Stimulated activated CD4-positive, alpha-beta T cell treated with anti-CD3 and anti-CD28 coated beads, TNF-alpha, amount 100 ng/mL, for 48 hours (primary cell): ENCODE data around the gene MAP3K10.
"Not testable (repeated sequence)": the region's sequence is repeated elsewhere in the genome, so short reads cannot be mapped to it uniquely, and the experiment has no call there.

Source experiments
- DNase-seq, 3 donors: peaks; one replicate each; pipeline ENCODE4 v3.0.0-alpha.2; 2020; ENCODE audit warnings: low read depth in 3 of 3

MAP3K10 gene

DNA sequence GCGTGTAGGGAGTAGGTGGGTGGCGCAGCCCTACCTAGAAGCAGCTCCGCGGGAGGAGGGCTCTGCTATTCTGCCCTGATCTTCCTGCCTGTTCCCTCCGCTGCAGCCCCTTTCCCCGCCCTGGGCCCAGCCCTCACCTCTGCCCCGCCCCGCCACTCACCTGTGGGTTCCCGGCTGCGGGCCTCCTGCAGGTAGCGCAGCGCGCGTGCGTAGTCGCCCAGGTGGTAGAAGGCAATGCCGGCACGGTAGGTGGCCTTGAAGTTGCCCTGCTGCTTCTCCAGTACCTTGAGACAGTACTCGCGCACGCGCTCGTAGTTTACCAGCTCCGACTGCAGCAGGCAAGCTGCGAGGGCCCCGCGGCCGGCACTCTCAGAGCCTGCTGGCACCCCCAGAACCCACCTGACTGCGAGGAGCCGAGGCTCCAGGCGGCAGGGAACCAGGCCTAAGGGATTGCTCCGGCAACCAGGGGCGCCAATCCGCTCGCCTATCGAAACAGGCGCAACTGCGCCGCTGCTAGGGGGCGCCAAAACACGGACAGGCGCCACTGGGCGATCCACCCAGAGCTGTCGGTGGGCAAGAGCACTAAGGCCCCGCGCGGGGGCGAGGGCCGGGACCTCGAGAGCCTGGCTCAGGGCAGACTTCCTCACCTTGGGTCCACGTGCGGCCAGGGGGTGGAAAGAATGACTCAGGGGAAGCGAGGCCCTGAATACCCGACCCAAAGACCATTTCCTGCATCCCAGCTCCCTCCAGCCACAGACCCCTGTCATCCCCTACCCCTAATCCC, 26.0 kb downstream of the MAP3K10 start:
- no peak for DNase-seq

DNA sequence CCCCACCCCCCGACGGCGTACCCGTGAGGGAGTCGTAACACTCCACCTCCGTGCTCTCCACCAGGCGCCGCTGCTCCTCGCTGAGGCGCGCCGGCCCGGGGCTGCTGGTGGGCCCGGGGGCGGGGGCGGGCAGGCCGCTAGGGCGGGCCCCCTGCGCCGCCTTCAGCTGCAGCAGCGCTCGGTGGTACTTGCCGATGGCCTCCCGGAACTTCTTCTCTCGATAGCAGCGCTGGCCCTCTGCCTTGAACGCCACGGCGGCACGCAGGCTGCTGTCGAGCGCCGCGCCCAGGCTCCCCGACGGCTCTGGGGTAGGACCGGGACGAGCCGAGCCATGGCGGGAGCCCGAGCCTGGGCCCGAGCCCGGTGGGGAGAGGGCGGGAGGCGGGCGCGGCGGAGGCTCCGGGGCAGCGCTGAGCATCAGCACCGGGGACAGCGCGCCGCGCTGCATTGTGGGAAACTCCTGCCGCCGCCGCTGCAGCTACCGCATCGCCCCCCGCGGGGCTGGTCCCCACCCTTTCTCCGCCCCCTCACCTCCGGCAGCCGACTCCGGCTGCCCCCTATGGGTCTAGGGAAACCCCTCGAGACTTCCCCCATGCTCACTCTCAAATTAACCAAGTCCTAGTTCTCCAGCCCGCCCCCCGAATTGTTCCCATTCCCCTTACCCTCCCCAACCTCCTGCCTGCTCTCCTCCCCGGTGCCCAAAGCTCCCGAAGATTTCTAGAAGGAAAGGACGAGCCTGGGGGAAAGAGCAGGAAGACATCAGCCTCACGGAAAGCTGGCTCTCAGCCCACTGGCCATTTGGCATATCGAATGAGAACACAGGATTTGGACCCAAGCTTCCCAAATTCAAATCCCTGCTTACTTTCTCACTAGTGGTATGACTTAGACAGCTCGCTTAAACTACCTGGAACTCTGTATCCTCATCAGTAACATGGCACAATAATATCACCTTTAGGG, 27.0 kb downstream of the MAP3K10 start, which contains the start of gene TTC9B:
TSS of gene TTC9B (minus strand) at position 451 of the 957 bp plus-strand sequence. CDS start at position 448, 3 bp downstream.
- no peak for DNase-seq

DNA sequence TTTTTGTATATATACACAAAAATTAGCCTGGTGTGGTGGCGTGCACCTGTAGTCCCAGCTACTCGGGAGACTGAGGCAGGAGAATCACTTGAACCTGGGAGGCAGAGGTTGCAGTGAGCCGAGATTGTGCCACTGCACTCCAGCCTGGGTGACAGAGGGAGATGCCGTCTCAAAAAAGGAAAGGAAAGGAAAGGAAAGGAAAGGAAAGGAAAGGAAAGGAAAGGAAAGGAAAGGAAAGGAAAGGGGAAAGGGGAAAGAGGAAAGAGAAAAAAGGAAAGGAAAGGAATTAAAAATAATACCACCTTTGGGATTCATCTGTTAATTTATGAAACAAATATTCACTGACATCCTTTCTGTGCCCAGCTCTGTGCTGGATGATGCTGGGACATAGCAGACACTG, 27.8 kb downstream of the MAP3K10 start:
- DNase-seq = not testable (repeated sequence)

DNA sequence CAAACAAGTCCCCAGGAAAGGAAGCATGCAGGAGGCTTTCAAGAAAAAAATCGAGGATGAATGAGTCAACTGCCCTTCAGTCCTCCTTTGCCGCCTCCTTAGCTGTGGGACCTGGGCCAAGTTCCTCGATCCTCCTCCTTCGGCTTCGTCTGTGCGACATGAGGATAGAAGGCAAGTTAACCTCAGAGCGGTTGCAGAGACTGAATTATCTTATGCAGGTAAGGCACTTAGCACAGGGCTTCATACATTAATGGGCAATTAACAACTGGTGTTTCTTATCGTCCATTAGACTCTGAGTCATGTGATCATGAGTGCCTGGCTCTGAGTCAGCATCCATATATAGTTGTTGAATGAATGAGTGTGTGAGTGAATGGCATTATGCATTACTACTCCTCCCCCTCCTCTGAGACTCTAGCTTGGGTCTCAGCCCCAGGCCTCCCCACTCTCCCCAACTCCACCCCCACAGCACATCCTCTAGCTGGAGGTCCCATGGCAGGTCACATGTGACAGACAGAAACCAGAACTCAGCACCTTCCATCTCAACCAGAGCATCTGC, 28.6 kb downstream of the MAP3K10 start:
- DNase-seq = no peak

DNA sequence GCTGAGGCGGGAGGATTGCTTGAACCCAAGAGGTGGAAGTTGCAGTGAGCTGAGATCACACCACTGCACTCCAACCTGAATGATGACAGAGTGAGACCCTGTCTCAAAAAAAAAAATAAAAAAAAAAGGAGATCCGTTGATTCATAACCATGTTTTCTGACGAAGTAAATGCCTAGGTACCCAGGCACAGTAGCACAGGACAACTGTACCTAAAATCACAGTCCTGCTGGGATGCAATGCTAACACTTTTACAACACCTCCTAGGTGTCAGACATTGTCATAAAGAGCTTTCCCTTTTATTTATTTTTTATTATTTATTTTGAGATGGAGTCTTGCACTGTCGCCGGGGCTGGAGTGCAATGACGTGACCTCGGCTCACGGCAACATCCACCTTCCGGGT, 29.4 kb downstream of the MAP3K10 start:
- DNase-seq = no peak

DNA sequence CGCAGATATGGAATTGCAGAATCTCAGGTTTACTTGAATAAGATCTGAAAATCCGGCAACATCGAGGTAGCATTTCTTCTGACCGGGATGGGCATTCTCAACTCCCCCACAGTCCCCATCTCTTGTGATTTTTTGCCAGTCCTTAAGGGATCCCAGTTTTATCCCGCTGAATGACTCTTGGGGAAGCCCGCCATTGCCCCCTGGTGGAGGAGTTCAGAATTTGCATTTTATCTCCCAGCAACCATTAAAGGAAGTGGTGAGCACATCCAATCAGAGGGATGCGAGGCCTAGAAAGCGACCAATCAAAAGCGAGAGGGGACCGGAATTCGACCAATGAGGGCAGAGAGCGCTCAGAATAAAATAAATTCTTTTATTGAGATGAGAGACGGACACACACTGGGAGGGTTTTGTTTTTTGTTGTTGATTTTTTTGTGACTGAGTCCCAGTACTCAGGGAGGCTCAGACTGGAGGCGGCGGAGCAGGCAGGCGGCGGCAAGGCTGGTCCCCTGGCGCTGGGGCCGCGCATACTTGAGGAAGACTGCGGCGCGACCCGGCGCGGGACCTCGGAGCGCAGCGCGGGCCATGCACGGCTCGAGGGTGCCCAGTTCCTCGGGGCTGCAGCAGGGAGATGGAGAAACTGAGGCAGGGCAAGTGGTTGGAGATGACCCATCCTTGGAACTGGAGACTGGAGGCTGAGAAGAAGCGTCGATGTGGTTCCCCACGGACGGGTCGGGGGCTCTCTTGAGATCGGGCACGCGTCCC, 30.8 kb downstream of the MAP3K10 start:
- DNase-seq = peak; percentile 54 to 64 (median 60)

DNA sequence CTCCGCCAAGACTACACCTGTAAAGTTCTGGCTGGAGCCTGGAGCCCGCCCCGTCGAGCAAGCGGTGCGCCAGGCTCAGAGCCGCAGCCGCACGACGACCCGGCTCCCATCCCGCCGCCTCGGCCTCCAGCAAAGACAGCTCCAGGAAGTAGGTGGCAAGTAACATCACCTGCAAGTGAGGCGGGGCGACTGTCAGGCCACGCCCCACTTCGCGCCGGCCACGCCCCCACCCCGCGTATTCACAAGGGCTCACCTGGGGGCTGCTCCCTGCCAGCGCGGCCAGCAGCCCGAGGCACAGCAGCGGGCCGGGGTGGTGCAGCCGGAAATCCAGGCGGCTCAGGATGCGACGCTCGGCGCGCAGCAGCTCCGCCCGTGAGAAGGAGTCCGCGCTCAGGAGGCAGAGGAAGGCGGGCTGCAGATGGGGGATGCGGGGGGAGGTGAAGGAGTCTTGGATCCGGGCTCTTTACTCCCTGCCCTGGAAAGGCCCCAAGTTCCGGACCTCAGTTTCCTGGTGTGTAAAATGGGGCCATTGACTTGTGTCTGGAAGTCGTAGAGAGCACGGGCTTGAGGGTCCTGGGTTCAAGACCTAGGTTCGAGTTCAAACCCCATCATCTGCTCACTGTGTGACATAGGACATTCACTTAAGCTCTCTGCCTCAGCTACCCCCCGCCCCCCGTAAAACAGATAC, 32.1 kb downstream of the MAP3K10 start:
- DNase-seq = no peak

DNA sequence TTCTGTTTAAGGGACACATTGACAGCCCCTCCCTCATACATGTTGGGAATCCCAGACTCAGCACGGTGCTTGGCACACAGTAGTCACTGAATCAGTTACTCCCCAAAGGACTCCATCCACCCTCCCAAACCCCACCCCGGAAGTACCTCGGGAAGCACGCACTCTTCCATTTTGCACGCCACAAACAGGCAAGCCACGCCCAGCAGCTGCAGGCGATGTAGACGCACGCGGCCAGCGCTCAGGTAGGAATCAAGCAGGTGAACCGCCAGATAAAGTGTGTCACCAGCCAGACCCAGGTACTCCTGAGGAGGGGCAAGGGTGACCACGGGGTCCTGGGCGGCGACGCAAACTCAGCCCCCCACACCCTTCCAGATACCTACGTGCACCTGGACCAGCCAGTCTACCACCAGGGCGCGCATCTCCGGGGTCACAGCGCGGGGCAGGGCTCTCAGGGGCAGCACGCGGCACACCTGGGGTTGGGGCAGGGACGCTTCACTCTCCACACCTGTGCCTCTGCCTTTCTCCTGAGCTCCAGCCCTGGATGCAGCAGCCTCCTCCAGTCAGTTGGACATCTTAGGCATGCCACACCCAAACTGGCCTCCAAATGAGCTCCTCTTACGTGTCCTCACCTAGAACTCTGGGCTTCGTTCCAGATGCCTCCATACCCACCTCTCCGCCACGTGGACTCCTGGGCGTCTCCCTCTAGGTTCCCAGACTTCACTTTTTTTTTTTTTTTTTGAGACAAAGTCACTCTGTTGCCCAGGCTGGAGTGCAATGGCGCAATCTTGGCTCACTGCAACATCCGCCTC, 33.3 kb downstream of the MAP3K10 start:
- no peak for DNase-seq

DNA sequence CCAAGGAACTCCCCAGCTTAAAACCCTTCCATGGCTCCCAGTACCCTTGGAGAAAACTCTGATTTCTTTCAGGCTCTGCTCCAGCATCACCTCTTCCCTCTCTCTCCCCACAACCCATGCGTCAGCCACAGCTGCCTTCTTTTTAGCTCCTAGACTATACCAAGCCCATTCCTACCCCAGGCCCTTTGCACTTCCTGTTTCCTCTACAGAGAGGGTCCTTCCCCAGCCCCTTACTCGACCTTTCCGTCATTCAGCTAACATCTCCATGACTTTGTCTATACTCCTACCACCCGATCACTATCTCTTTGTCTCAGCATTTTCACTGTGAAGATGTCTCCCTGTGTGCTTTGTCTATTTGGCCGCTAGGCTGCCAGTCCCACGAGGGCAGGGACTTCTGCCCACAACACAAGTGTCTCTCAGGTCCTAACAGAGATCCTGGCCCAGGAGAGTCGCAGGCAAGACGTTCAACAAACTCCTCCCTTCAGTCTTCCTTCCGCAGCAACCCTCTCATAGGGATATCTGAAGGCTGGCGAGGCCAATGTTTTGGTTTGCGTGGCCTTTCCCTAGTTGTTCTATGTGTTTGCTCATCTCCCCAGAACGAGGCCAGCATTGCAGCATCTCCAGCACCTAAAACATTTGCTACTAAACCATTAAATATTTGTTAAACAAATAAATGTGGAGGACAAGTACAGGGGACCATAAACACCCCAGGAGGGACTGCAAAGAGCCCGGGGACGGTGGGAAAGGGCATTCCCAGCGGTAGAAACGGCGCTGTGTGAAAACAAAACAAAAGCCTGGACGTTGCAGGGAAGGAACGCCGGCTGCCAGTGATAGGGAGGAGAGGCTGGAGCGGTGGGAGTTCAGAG, 34.4 kb downstream of the MAP3K10 start:
- no peak for DNase-seq

DNA sequence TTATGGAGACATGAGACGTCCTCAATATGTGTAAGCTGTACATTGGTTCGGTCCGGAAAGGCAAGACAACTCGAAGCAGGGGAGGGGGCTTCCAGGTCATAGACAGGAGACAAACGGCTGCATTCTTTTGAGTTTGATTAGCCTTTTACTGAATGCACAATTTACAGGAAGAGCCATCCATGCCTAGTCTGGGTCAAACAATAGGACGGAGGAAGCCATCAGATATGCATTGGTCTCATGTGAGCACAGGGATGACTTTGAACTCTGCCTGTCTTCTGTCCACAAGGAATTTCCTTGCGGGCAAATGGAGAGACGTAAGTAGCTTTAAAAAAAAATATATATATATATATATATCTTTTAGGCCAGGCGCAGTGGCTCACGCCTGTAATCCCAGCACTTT, 37.1 kb downstream of the MAP3K10 start:
- DNase-seq = no peak

DNA sequence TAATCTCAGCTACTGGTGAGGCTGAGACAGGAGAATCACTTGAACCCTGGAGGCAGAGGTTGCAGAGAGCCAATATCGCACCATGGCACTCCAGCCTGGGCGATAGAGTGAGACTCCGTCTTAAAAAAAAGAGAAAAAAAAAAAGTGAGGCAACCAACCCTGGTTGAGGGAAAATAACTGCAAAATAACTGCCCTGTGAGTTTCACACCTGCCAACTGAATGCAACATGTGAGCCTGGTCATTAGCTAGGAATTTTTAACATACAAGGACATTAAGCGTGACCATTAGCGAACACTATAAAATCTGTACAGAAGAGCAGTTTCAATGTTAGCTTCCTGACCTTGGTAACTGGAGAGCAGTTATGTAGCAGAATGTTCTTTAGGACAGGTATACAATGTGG, 37.6 kb downstream of the MAP3K10 start:
- DNase-seq = no peak

DNA sequence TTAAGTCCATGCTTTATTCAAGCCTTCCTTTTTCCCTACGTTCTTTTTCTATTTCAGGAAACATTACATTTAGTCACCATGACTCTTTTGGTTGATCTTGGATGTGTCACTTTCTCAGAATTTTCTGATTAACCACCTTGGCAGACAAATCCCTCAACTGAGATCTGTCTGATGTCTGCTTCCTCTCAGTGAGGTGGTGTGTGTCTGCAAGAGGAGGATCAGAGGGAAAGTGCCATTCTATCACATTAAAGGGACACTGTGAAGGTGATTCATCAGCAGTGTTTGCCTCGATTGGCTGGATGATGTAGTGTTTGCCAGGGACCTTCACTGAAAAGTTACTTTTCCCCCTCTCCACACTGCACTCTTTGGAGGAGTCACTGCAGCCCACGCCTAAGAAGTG, 38.3 kb downstream of the MAP3K10 start:
- DNase-seq = no peak

DNA sequence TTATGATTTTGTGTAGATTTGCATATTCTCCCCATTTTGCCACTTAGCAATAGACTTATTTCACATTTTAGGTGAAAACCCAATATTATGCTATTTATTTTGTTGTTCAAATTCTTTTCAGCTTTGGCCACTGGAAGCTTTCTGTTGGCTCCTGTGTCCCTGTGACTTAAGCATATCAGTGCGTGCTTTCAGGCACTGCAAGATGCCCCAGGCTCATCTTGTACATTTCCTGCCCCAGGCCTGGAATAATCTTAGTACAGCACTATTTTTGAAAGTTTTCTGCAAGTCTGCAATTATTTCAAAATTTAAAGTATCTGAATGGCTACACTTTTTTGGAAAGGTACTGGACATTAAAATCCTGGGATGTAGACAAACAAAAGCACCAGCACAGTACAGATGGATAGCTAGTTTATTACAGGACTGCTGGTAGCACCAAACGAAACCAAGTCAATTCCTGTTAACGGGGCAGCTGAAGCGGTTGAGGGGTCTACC, 38.7 kb downstream of the MAP3K10 start:
- no peak for DNase-seq

DNA sequence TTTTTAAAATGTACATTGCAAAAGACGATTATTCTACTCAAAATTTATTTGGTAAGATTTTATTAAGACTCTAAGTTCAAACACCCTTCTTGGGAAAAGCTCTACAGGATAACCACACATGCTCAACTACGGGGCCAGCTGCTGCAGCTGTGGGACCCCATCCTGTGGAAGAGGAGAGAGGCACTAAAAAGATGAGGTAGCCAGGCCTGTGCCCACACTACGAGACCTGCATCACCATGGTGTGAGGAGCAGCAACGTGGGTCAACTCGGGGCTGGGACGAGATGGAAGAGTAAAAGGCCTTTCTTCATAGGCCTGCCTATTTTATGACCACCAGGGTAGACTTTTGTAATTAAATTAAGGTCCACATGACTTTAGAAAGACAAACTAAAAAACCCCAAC, 39.8 kb downstream of the MAP3K10 start:
- no peak for DNase-seq

DNA sequence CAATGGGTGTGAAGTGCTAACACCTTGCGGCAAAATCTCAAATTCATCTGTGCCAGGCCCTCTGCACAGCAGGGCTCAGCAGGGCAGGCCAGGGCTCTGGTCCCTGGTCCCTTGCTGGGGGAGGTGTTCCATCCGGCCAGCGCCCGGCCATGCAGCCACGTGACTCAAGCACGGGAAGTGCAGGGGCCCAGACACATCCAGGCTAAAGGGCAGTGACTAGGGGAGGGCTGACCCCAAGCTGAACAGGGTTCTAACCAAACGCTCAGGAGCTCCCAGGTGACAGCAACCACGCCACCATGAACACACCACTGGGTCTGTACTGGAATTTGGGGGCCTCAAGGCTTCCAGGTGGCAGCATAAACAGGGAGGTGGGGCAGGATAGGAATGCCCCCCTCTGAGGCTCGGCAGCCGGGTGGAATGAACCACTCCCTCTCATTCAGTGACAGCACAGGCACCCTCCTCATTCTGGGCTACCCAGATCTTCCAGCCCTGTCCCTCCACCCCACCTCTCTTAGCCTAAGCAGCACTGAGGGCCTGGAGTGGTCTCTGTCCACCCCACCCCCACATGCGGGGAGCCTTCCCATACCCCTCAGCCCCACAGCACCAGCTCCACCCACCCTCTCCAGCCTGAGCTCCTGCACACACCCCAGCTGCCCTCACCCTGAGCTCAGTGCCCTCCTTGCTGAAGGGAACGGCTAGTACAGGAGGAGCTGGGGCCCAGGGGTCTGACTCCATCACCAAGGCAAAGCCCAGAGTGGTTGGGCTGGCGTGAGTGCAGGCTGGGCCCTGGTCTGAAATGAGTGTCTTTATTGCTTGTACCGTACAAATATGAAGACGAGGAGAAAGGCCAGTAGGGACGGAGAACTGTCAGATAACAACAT, 40.6 kb downstream of the MAP3K10 start:
- DNase-seq = no peak

DNA sequence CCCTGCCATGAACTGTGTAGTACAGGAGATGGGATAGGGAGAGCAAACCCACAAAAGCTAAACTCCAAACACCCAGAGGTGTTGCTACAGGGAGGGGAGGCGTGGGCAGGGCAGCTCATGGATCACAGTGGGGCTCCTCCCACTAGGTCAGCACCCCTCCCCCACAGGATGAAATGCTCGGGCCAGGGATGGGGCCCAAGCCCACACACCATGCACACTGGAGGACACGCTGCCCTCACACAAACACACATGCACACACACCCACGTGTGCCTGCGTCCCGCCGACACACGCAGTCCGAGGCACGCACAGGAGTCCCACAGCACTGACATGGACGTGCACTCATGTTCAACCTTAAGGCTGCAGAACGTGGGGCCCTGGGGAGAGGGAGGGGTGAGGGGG, 41.3 kb downstream of the MAP3K10 start:
- no peak for DNase-seq

DNA sequence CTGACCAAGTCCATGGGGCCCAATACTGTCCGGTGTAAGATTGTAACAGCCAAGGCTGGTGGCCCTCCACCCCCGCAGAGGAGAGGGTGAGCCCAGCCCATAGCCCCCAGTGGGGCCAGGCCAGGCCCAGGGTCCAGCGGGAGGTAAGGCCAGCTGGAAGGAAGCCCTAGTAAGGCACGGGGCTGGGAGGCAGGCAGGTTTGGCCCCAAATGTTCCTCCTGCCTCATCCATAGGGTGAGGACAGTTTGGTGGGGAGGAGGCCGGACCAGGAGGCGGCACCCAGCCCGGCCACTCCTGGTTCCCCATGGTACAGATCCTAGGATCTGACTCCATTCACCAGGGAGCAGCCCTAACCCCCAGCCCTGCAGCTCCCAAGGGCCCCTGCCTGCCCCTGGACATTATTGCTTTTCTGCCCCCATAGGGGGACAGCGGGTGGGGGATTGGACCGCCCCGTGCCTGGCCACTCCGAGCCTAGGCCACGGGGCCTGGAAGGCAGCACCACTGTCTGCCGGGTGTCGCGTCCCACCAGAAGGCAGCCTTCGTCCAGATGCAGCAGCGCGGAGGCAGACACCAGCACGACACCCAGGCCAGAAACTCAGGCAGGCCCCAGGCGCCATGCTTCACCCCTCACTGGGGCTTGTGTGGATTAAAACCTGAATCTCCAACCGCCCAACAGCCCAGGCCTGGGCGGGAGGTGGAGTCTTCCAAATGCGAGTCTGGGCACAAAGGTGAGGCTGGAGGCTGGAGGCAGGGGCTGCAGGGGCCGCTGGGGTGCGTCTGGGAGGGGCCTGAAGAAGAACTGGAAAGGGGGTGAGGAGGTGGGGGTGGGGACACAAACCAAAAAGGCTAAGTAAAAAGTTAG, 42.0 kb downstream of the MAP3K10 start:
- no peak for DNase-seq
